Ovary (tissue), 3 donors: Measurements from ENCODE around the gene TENM3.

Experiments used
- CTCF ChIP-seq, 3 donors: fragments of 450-650 bp in 2 of 3; fragments of 200-600 bp in 1 of 3; IDR thresholded peaks; one replicate each; pipeline versions ENCODE4 v1.5.1 to v1.8.0; 2016 to 2022; ENCODE audit warnings: antibody characterized with exemption in 3 of 3, mild to moderate bottlenecking in 1 of 3
- POLR2A ChIP-seq: fragments of 450-650 bp; IDR thresholded peaks from one replicate; pipeline ENCODE4 v1.6.1; 2017; ENCODE audit warnings: antibody characterized with exemption, mild to moderate bottlenecking, moderate library complexity
- donor health status: DM: no; HTN: no; CAD: no.

- TF ChIP-seq POLR2A, result no peak
- no peak for TF ChIP-seq CTCF (IDR thresholded peaks at IDR 0.05)
Observed at GRCh38 chr4:182704948-182705347, 461.7 kb downstream of the TENM3 start.
